ENCODE data around the gene ZNF366. TPM values are rescaled to one million over a fixed set of nuclear protein-coding genes. Genes with fewer than 3 reads are reported as not detected.

The ZNF366 gene
- total RNA-seq, 1 experiment from 2014 or later = not detected

GRCh38 chr5:72465066-72465465 is 42.1 kb downstream of the ZNF366 start:
- no TSS peak for BruUV-seq (replicated peaks)
- no peak overlapping the region for H3K27ac Mint-ChIP-seq (ENCODE audit: unreplicated experiment)
- peaks cover 18% of the 10 kb centered on the region for H3K27me3 Mint-ChIP-seq (ENCODE audit: unreplicated experiment)
- no peaks in the 10 kb centered on the region for H3K36me3 Mint-ChIP-seq (ENCODE audit: insufficient read depth, unreplicated experiment)
- H3K4me1 Mint-ChIP-seq (ENCODE audit: low read depth, unreplicated experiment) = peaks cover 8% of the 10 kb centered on the region
- no peak for DNase-seq
- CTCF ChIA-PET = no interaction called here
- no peak overlapping the region for H3K4me3 Mint-ChIP-seq (ENCODE audit: low read depth, unreplicated experiment)
- TF ChIP-seq, protein P1, sequence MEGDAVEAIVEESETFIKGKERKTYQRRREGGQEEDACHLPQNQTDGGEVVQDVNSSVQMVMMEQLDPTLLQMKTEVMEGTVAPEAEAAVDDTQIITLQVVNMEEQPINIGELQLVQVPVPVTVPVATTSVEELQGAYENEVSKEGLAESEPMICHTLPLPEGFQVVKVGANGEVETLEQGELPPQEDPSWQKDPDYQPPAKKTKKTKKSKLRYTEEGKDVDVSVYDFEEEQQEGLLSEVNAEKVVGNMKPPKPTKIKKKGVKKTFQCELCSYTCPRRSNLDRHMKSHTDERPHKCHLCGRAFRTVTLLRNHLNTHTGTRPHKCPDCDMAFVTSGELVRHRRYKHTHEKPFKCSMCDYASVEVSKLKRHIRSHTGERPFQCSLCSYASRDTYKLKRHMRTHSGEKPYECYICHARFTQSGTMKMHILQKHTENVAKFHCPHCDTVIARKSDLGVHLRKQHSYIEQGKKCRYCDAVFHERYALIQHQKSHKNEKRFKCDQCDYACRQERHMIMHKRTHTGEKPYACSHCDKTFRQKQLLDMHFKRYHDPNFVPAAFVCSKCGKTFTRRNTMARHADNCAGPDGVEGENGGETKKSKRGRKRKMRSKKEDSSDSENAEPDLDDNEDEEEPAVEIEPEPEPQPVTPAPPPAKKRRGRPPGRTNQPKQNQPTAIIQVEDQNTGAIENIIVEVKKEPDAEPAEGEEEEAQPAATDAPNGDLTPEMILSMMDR (IDR thresholded peaks at IDR 0.05; ENCODE audit: unreplicated experiment) = no peak
- intact Hi-C loops (cut with micrococcal nuclease; ENCODE audit: unreplicated experiment) = no loop called here
- no peaks in the 10 kb centered on the region for H3K9me3 Mint-ChIP-seq (ENCODE audit: low read depth, unreplicated experiment)

DNA sequence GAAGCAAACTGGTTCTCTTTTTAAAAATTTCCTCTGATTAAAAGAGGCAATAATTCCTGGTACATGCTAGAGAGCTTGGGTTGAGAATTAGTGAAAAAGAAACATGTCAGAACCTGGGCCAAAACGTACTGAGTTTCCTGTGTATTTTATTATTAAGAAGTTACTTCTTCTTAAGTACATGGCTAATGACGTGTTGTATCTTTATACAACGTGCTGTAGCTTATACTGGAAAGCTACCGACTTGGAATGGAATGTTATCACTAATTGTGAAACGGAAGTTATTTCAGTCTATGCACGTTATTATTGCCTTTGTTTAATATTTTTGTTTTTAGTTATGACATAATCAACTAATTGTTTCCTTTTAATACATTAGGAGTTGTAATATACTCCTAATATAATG is 43.1 kb downstream of the ZNF366 start:
- DNase-seq = no peak
- no TSS peak for BruUV-seq (replicated peaks)
- CTCF ChIA-PET = no interaction called here
- Mint-ChIP-seq H3K27me3 (ENCODE audit: unreplicated experiment) (peaks cover 18% of the 10 kb centered on the region), H3K9me3 (ENCODE audit: low read depth, unreplicated experiment) (no peaks in the 10 kb centered on the region), H3K27ac (ENCODE audit: unreplicated experiment) (no peak overlapping the region), H3K4me1 (ENCODE audit: low read depth, unreplicated experiment) (peaks cover 8% of the 10 kb centered on the region), H3K4me3 (ENCODE audit: low read depth, unreplicated experiment) (no peak overlapping the region), H3K36me3 (ENCODE audit: insufficient read depth, unreplicated experiment) (no peaks in the 10 kb centered on the region)
- TF ChIP-seq, protein P1 (IDR thresholded peaks at IDR 0.05; ENCODE audit: unreplicated experiment) = no peak
- intact Hi-C loops (cut with micrococcal nuclease; ENCODE audit: unreplicated experiment) = no loop called here

DNA sequence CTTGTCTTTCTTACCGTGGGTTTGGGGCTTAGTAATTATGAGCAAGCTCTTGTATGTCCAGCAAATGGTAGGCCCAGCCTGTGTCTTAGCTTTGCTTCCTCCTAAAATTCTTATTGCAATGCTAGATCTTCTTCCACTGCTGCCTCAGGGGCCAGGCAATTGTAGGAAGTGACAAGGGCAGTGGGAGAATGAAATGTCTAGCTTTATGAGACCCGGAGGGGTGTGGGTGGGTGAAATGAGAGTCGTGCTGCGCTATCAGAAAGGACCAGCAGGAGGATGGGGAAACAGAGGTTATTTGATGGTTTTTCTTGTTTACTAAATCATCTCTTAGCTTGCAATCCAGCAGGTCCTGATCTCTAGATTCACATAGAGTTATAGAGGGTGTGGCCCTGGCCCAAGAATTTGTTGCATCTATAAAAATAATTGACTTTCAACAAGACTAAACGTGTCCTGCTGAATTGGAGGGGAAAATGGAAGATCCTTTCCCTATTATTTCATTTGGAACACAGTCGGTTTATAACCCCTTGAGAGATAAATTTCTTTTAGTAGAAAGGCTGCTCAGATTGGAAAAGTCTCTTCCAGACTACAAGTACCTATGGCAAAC is 43.7 kb downstream of the ZNF366 start:
- TF ChIP-seq, protein P1 (IDR thresholded peaks at IDR 0.05; ENCODE audit: unreplicated experiment) = no peak
- Mint-ChIP-seq H3K36me3 (ENCODE audit: insufficient read depth, unreplicated experiment) (no peaks in the 10 kb centered on the region), H3K27me3 (ENCODE audit: unreplicated experiment) (peaks cover 18% of the 10 kb centered on the region), H3K27ac (ENCODE audit: unreplicated experiment) (no peak overlapping the region), H3K4me3 (ENCODE audit: low read depth, unreplicated experiment) (no peak overlapping the region), H3K4me1 (ENCODE audit: low read depth, unreplicated experiment) (peaks cover 8% of the 10 kb centered on the region), H3K9me3 (ENCODE audit: low read depth, unreplicated experiment) (no peaks in the 10 kb centered on the region)
- intact Hi-C loops (cut with micrococcal nuclease; ENCODE audit: unreplicated experiment) = no loop called here
- no peak for DNase-seq
- BruUV-seq (replicated peaks) = no TSS peak
- CTCF ChIA-PET = no interaction called here

GRCh38 chr5:72460413-72460812 is 46.8 kb downstream of the ZNF366 start:
- BruUV-seq (replicated peaks) = no TSS peak

More at GRCh38 chr5:72460413-72460812, 46.8 kb downstream of the ZNF366 start:
- no peak overlapping the region for H3K27ac Mint-ChIP-seq (ENCODE audit: unreplicated experiment)
- intact Hi-C loops (cut with micrococcal nuclease; ENCODE audit: unreplicated experiment) = no loop called here
- no peak for DNase-seq
- H3K4me3 Mint-ChIP-seq (ENCODE audit: low read depth, unreplicated experiment) = no peak overlapping the region
- no peaks in the 10 kb centered on the region for H3K36me3 Mint-ChIP-seq (ENCODE audit: insufficient read depth, unreplicated experiment)
- peaks cover 10% of the 10 kb centered on the region for H3K27me3 Mint-ChIP-seq (ENCODE audit: unreplicated experiment)
- TF ChIP-seq, protein P1 (IDR thresholded peaks at IDR 0.05; ENCODE audit: unreplicated experiment) = no peak
- H3K4me1 Mint-ChIP-seq (ENCODE audit: low read depth, unreplicated experiment) = no peaks in the 10 kb centered on the region
- no peaks in the 10 kb centered on the region for H3K9me3 Mint-ChIP-seq (ENCODE audit: low read depth, unreplicated experiment)
- CTCF ChIA-PET = no interaction called here

Measured in Calu3 (cell line).